ENCODE measurements around the gene NIT2.

NIT2 gene

GRCh38 chr3:100389025-100389424, 54.5 kb downstream of the NIT2 start:
- in situ Hi-C loops (cut with MboI; ENCODE audit: low sequenced_read_pairs), result no loop called here

GRCh38 chr3:100395679-100396431, 61.3 kb downstream of the NIT2 start:
- in situ Hi-C loops (cut with MboI; ENCODE audit: low sequenced_read_pairs), result no loop called here

- in situ Hi-C loops (cut with MboI; ENCODE audit: low sequenced_read_pairs), result no loop called here
Observed at GRCh38 chr3:100396967-100397366, 62.4 kb downstream of the NIT2 start.

GRCh38 chr3:100399341-100400071, 64.9 kb downstream of the NIT2 start:
- in situ Hi-C loops (cut with MboI; ENCODE audit: low sequenced_read_pairs), result no loop called here

GRCh38 chr3:100400419-100400779, 65.8 kb downstream of the NIT2 start:
- in situ Hi-C loops (cut with MboI; ENCODE audit: low sequenced_read_pairs), result no loop called here

GRCh38 chr3:100400780-100401673, 66.5 kb downstream of the NIT2 start, which contains the start of the genes LNP1 and TOMM70:
TSS of gene LNP1 (plus strand) at chr3:100401539. CDS start at chr3:100429730, 28,191 bp downstream.
TSS of gene TOMM70 (minus strand) at chr3:100401089. CDS start at chr3:100400949, 140 bp downstream.
- in situ Hi-C loops (cut with MboI; ENCODE audit: low sequenced_read_pairs), result no loop called here

GRCh38 chr3:100401674-100402041, 67.1 kb downstream of the NIT2 start:
- in situ Hi-C loops (cut with MboI; ENCODE audit: low sequenced_read_pairs), result no loop called here

- in situ Hi-C loops (cut with MboI; ENCODE audit: low sequenced_read_pairs), result no loop called here
Observed at GRCh38 chr3:100402256-100402655, 67.7 kb downstream of the NIT2 start.

GRCh38 chr3:100402891-100403290, 68.3 kb downstream of the NIT2 start:
- in situ Hi-C loops (cut with MboI; ENCODE audit: low sequenced_read_pairs), result no loop called here

GRCh38 chr3:100403362-100404249, 69.0 kb downstream of the NIT2 start:
- in situ Hi-C loops (cut with MboI; ENCODE audit: low sequenced_read_pairs), result no loop called here

- in situ Hi-C loops (cut with MboI; ENCODE audit: low sequenced_read_pairs), result no loop called here
Observed at GRCh38 chr3:100404250-100404548, 69.6 kb downstream of the NIT2 start.

GRCh38 chr3:100407164-100407563, 72.6 kb downstream of the NIT2 start:
- in situ Hi-C loops (cut with MboI; ENCODE audit: low sequenced_read_pairs), result no loop called here

GRCh38 chr3:100407977-100408532, 73.5 kb downstream of the NIT2 start:
- in situ Hi-C loops (cut with MboI; ENCODE audit: low sequenced_read_pairs), result no loop called here

Measured in HL-60/S4 treated with retinoic acid at 250 ng/mL for 4 days and 3 days (cell line).